Skeletal muscle tissue (tissue), 4 donors: ENCODE results near the gene TMEM204. TPM values are rescaled to one million over a fixed set of nuclear protein-coding genes. Genes with fewer than 3 reads are reported as not detected.

Experiments
- H3K27ac ChIP-seq: one replicate; pipeline ENCODE4 v1.7.0; 2013; ENCODE audit warnings: mild to moderate bottlenecking, low read depth, low read length, inconsistent platforms
- H3K27me3 ChIP-seq, 3 donors: one replicate each; pipeline ENCODE4 v1.7.0; 2013; ENCODE audit warnings: low read length in 3 of 3; ENCODE audit not compliant: control insufficient read depth in 3 of 3, insufficient read depth in 3 of 3
- H3K36me3 ChIP-seq, 3 donors: one replicate each; pipeline ENCODE4 v1.7.0; 2013; ENCODE audit warnings: low read length in 3 of 3; ENCODE audit not compliant: control insufficient read depth in 3 of 3, insufficient read depth in 3 of 3
- H3K4me1 ChIP-seq, 3 donors: one replicate each; pipeline ENCODE4 v1.7.0; 2013; ENCODE audit warnings: low read length in 3 of 3, mild to moderate bottlenecking in 3 of 3; ENCODE audit not compliant: control insufficient read depth in 3 of 3, insufficient read depth in 3 of 3
- H3K4me3 ChIP-seq, 3 donors: one replicate each; pipeline ENCODE4 v1.7.0; 2013; ENCODE audit warnings: low read length in 3 of 3
- H3K9ac ChIP-seq, 3 donors: one replicate each; pipeline ENCODE4 v1.7.0; 2013; ENCODE audit warnings: low read length in 3 of 3, mild to moderate bottlenecking in 3 of 3, moderate library complexity in 2 of 3, low read depth in 1 of 3
- H3K9me3 ChIP-seq, 3 donors: one replicate each; pipeline ENCODE4 v1.7.0; 2013; ENCODE audit warnings: low read length in 3 of 3; ENCODE audit not compliant: control insufficient read depth in 3 of 3
- total RNA-seq: library from RNA; depleted of rRNA; stranded (reverse); fragments of >200 nt; gene quantifications from one replicate; pipeline ENCODE4 v1.2.3, GENCODE V29; 2014
- donor health status: Osteomylitis.

Gene TMEM204
- total RNA-seq, 1 donor from 2014 or later = 8.9 TPM

DNA sequence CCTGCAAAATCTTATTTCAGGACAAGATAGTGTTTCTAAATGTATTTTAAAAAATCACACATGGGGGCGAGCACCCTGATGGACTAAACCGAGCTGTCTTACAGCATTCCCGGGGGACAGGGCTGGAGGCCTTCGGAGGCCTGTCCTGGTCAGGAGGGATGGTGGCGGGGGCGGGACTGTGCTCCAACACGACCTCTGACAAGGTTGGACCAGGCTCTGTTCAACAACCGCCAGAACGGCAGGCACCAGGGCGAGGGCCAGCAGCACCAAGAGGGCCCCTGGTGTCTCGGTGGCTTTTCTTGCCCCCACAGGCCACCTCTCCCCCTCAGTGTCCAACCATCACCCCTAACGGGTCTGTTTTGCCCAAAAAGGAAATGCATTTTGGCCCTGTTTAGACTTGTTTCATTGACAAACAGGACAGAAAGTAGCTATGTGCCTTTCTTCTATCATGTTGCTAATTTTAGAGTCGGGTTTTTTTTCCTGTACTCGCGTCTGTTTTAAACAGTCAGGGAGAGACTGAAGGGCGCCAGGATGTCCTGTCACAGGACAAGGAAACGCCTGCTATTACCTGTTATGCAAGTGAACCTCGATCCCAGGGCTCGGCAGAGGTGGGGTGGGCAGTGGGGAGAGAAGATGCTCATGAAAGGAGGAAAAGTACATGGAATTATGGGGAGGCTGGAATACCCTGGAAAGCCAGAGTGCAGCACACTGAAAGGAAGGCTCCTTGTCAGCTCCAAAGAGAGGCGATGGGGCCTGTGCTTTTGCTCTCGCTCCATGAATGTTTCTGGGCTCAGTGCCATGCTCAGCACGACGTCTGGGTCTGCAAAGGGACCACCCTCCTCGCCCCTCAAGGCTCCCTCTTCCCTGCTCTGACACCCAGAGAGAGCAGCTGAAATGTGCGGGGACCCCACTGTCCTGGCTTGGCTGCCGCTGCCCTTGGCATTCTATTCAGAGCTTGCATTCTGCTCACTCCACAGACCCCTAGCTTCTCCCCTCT, 11.9 kb downstream of the TMEM204 start:
- H3K9me3 ChIP-seq = no peaks in the 10 kb centered on the region

DNA sequence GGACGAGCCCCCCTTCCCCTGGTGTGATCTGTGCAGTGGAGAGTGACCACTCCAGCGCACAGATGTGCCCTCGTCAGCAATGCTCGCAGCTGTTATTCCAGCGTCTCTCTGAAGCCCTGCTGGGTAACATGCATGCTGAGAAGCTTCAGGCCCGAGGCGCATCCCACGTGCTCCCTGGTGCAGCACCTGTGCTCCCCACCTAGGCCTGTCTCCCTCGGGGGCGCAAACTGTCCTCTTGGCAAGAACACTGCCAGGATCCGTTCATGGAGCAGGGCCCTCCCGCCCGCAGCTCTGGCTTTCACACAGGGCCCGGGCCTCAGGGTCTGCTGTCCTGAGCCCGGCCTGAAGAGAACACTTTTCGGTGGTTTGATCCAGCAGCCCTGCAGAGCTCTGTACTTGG, 13.0 kb downstream of the TMEM204 start:
- H3K4me3 ChIP-seq = peak overlapping the region in 1 of 3 donors; percentile 61
- peak overlapping the region in 1 of 3 donors; percentile 82 for H3K9ac ChIP-seq
- no peak overlapping the region for H3K27ac ChIP-seq
- peaks cover 10 to 18% (median 11%) of the 10 kb centered on the region in 3 donors for H3K36me3 ChIP-seq
- H3K9me3 ChIP-seq = no peaks in the 10 kb centered on the region
- no peaks in the 10 kb centered on the region for H3K27me3 ChIP-seq
- peaks cover 63 to 83% (median 80%) of the 10 kb centered on the region in 3 donors for H3K4me1 ChIP-seq

More for the DNA sequence above, 11.9 kb downstream of the TMEM204 start:
- peak overlapping the region; percentile 35 to 67 (median 52) for H3K4me3 ChIP-seq
- no peaks in the 10 kb centered on the region for H3K27me3 ChIP-seq
- peak overlapping the region; percentile 23 to 82 (median 25) for H3K9ac ChIP-seq
- H3K36me3 ChIP-seq = peaks cover 11 to 18% (median 13%) of the 10 kb centered on the region in 3 donors
- H3K27ac ChIP-seq = peak overlapping the region; percentile 80
- peaks cover 57 to 80% (median 77%) of the 10 kb centered on the region in 3 donors for H3K4me1 ChIP-seq

DNA sequence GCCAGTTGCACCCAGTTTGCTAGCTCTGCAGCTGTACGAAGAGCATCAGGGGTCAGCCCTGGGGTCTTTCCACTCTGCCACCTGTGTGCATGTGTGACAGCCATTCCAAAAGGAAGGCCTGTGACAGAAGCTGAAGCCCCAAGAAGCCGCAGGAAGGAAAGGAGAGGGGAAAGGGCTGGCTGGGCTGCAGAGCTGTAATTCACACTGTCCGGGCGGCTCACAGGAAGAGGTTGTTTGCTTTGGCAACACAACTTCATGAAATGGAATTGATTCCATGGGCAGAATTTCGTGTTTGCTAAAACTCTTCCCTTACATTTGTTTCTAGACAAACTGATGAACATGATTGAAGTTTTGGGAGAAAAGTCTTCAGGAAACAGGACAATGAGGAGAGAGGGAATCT, 14.8 kb downstream of the TMEM204 start:
- H3K9me3 ChIP-seq = no peaks in the 10 kb centered on the region
- H3K36me3 ChIP-seq = peaks cover 5 to 6% (median 5%) of the 10 kb centered on the region in 3 donors
- peak overlapping the region; percentile 19 for H3K27ac ChIP-seq
- peak overlapping the region in 1 of 3 donors; percentile 41 for H3K4me3 ChIP-seq
- peaks cover 51 to 68% (median 63%) of the 10 kb centered on the region in 3 donors for H3K4me1 ChIP-seq
- H3K9ac ChIP-seq = peak overlapping the region in 1 of 3 donors; percentile 50
- no peaks in the 10 kb centered on the region for H3K27me3 ChIP-seq

GRCh38 chr16:1548727-1549126, 15.3 kb downstream of the TMEM204 start:
- Histone ChIP-seq H3K9ac (no peak overlapping the region), H3K36me3 (peaks cover 5 to 7% (median 5%) of the 10 kb centered on the region in 3 donors), H3K4me3 (no peak overlapping the region), H3K4me1 (peaks cover 51 to 64% (median 59%) of the 10 kb centered on the region in 3 donors), H3K27me3 (no peaks in the 10 kb centered on the region), H3K27ac (peak overlapping the region; percentile 19), H3K9me3 (no peaks in the 10 kb centered on the region)

DNA sequence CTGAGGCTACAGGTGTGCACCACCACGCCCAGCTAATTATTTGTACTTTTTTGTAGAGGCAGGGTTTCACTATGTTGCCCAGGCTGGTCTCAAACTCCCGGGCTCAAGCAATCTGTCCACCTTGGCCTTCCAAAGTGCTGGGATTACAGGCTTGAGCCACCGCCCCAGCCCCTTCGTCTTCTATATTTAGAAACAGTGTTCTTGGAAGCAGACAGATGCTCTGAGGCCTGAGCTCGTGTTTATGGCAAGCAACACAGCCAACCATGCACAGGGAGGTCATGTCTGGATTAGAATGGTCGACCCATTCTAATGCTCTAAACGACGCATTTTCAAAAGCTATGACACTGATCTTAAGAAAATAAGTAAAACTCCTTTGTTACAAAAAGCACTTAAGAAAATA, 16.6 kb downstream of the TMEM204 start:
- Histone ChIP-seq H3K27me3 (no peaks in the 10 kb centered on the region), H3K4me1 (peaks cover 51 to 61% (median 59%) of the 10 kb centered on the region in 3 donors), H3K36me3 (peaks cover 10 to 14% (median 12%) of the 10 kb centered on the region in 3 donors), H3K9ac (peak overlapping the region in 1 of 3 donors; percentile 57), H3K9me3 (no peaks in the 10 kb centered on the region), H3K27ac (peak overlapping the region; percentile 30), H3K4me3 (peak overlapping the region in 1 of 3 donors; percentile 49)

DNA sequence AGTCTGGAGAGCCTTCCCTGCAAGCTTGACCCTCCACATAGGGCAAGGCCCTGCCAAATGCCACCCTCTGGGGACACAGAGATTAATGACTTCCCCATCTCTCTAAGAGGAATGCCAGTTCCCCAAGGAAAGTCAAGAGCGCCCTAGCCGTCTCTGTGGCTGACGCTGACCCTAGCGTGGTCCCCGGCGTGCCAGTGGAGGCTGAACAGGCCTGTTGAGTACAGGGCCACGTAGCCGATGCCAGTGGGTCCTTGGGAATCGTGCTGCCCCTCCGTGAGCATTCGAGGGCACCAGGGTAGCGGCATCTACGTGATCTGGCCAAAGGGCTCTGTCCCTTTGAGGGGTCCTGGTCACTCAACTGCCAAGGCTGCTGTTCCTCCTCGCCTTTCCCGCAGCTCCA, 17.2 kb downstream of the TMEM204 start:
- Histone ChIP-seq H3K36me3 (peaks cover 11 to 17% (median 16%) of the 10 kb centered on the region in 3 donors), H3K4me3 (peak overlapping the region in 1 of 3 donors; percentile 49), H3K27me3 (no peaks in the 10 kb centered on the region), H3K9me3 (no peaks in the 10 kb centered on the region), H3K4me1 (peaks cover 44 to 54% (median 52%) of the 10 kb centered on the region in 3 donors), H3K9ac (peak overlapping the region in 2 of 3 donors; percentile 20 to 57), H3K27ac (peak overlapping the region; percentile 30)

DNA sequence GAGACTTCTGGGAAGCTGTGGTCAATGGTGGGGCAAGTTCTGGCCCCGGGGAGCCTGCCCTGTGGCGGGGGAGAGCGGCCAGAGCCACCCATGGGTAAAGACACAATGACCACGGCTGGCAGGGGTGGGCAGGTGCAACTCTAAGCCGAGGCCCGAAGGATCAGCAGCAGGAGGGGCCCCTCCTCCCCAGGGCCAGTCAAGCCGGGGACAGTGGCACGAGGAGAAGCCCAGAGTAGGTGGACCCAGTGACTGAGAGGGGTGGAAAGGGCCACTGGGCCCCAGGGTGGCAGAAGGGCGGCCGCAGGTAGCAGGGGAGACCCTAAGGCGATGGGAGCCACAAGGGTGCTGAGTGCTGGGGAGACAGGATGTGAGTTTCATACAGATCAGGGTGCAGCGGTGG, 17.7 kb downstream of the TMEM204 start:
- Histone ChIP-seq H3K9me3 (no peaks in the 10 kb centered on the region), H3K4me1 (peaks cover 40 to 50% (median 49%) of the 10 kb centered on the region in 3 donors), H3K4me3 (no peak overlapping the region), H3K27me3 (no peaks in the 10 kb centered on the region), H3K27ac (no peak overlapping the region), H3K9ac (no peak overlapping the region), H3K36me3 (peaks cover 11 to 17% (median 16%) of the 10 kb centered on the region in 3 donors)

DNA sequence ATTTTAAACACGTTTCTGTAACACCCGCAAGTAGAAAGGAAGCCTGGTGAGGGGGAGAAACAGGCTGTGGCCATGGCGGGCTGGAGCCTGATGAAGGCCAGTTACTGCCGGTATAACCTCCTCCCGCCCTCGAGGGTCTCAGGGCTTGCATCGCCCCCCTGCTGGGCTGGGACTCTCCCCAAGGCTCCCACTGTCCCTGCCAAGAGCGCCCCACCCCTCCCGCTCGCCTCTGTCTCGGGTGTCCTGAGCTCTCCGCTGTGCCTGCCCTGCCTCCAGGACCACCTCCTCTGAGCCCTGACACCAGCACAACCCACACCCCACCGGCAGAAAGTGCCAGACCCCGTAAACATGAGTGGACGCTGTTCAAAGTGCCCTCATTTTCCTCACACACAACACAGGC, 18.7 kb downstream of the TMEM204 start:
- no peaks in the 10 kb centered on the region for H3K27me3 ChIP-seq
- H3K27ac ChIP-seq = no peak overlapping the region
- H3K4me1 ChIP-seq = peaks cover 33 to 43% (median 41%) of the 10 kb centered on the region in 3 donors
- H3K4me3 ChIP-seq = no peak overlapping the region
- H3K36me3 ChIP-seq = peaks cover 14 to 20% (median 19%) of the 10 kb centered on the region in 3 donors
- no peak overlapping the region for H3K9ac ChIP-seq
- H3K9me3 ChIP-seq = no peaks in the 10 kb centered on the region

- no peak overlapping the region for H3K4me3 ChIP-seq
- peaks cover 14 to 32% (median 31%) of the 10 kb centered on the region in 3 donors for H3K36me3 ChIP-seq
- H3K9me3 ChIP-seq = no peaks in the 10 kb centered on the region
- H3K4me1 ChIP-seq = peaks cover 17 to 26% (median 26%) of the 10 kb centered on the region in 3 donors
- no peak overlapping the region for H3K9ac ChIP-seq
- H3K27ac ChIP-seq = no peak overlapping the region
- no peaks in the 10 kb centered on the region for H3K27me3 ChIP-seq
Measured at GRCh38 chr16:1553946-1554825, 20.7 kb downstream of the TMEM204 start.
